ENCODE results near the gene MOB2.

The MOB2 gene

DNA sequence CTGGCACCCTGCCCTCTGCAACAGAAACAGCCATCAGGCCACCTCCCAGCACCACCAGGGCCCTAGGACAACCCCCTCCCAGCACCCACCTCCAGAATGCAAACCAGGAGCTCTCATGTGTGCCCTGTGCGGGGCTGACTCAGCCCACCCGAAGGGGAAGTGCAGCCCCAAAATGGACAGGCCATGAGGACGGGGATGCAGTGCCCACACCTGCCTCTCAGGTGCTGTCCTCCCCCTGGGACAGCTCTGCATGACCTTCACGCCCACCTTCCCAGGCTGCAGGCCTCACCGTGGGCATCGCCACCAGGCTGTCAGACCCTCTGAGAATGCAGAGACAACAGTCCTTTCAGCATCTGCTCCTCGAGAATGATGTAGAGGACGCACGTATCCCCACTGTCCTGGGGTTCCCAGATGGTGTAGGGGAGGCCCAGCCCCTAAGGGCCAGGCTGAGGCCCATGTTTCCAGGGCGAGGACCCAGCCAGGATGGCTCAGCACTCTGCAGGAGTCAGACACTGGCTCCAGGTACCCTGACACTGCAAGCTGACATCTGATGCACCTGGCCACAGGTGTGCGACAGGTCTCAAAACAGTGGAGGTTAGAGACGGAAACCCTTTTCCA, 13.5 kb downstream of the MOB2 start:
- H3K4me1 ChIP-seq (ENCODE audit: control insufficient read depth in 1 of 2, insufficient read depth in 2 of 2, low read length in 2 of 2): no peaks in the 10 kb centered on the region
- WGBS (ENCODE audit: extremely low coverage, insufficient coverage, insufficient read length): no CpG with 5 or more reads among the region's 12 CpGs

DNA sequence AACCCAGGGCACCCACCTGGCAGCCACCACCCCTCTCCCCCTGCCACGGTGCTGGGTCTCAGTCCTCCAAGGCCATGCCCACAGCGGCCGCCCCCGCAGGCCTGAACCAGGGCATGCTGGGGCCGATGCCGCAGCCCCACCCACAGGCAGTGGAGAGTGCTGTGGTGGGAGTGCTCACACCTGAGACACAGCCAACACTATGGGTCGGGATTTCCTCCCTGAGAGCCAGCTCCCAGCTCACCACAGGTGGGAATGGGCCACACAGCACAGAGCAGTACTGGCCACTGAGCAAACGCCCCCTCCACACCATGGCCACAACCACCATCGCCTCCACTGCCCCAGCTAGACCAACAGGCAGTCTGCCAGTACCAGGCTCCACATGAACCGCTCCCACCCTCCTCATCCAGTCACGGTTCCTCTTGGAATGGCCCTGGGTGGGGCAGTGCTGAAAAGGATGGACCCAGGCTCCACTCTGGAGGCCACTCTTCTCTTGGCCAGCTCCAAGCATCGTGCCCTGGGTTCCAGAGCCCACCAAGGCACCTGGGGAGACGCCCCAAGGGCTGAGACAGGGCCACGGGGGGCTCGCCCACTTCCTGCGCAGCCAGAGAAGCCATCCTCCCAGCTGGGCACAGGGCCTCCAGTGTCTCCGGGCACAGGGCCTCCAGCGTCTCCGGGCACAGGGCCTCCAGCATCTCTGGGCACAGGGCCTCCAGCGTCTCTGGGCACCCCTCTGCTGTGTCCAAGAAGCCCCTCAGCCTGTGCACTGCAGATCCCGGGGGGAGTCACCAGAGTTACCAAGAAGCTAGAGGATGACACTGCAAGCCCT, 14.2 kb downstream of the MOB2 start:
- Histone ChIP-seq H2AFZ (ENCODE audit: insufficient read depth, low read length, poor library complexity) (no peak overlapping the region), H2BK120ac (ENCODE audit: insufficient read depth, low read length, poor library complexity) (no peak overlapping the region), H3K23ac (ENCODE audit: low read length) (no peak overlapping the region), H3K4me1 (ENCODE audit: control insufficient read depth in 1 of 2, insufficient read depth in 2 of 2, low read length in 2 of 2) (no peaks in the 10 kb centered on the region), H3K9me3 (ENCODE audit: insufficient read depth, low read depth, low read length) (peaks cover 1% of the 10 kb centered on the region), H3K4me2 (ENCODE audit: low read length) (no peak overlapping the region), H4K8ac (ENCODE audit: low read depth, low read length) (no peak overlapping the region), H3K79me2 (ENCODE audit: control insufficient read depth, insufficient read depth, low read length, poor library complexity) (no peaks in the 10 kb centered on the region), H3K4ac (ENCODE audit: low read depth, low read length) (no peak overlapping the region), H4K12ac (ENCODE audit: low read depth, low read length) (no peak overlapping the region), H2BK12ac (ENCODE audit: low read length) (no peak overlapping the region), H3K14ac (ENCODE audit: low read length) (no peak overlapping the region), H3K4me3 (ENCODE audit: low read depth, low read length) (no peak overlapping the region), H2AK5ac (ENCODE audit: low read length) (no peak overlapping the region), H3K36me3 (ENCODE audit: control insufficient read depth in 1 of 2, insufficient read depth in 2 of 2, low read length in 2 of 2) (peaks cover 11 to 32% of the 10 kb centered on the region in 2 experiments), H2BK5ac (ENCODE audit: low read depth, low read length, poor library complexity) (no peak overlapping the region), H3K27ac (ENCODE audit: low read depth, low read length) (no peak overlapping the region), H3K9ac (ENCODE audit: low read length) (no peak overlapping the region), H4K91ac (ENCODE audit: low read depth, low read length) (no peak overlapping the region), H3K18ac (ENCODE audit: low read length) (no peak overlapping the region), H3K27me3 (ENCODE audit: insufficient read depth, low read length) (no peaks in the 10 kb centered on the region), H3K79me1 (ENCODE audit: low read length) (no peaks in the 10 kb centered on the region)
- WGBS (ENCODE audit: extremely low coverage, insufficient coverage, insufficient read length): no CpG with 5 or more reads among the region's 21 CpGs
- no peak for DNase-seq

More for the DNA sequence above, 13.5 kb downstream of the MOB2 start:
- H4K8ac ChIP-seq (ENCODE audit: low read depth, low read length): no peak overlapping the region
- no peak overlapping the region for H2BK5ac ChIP-seq (ENCODE audit: low read depth, low read length, poor library complexity)
- no peak overlapping the region for H3K9ac ChIP-seq (ENCODE audit: low read length)
- H2AFZ ChIP-seq (ENCODE audit: insufficient read depth, low read length, poor library complexity): no peak overlapping the region
- H2AK5ac ChIP-seq (ENCODE audit: low read length): no peak overlapping the region
- H2BK12ac ChIP-seq (ENCODE audit: low read length): no peak overlapping the region
- no peak overlapping the region for H4K91ac ChIP-seq (ENCODE audit: low read depth, low read length)
- no peak overlapping the region for H3K23ac ChIP-seq (ENCODE audit: low read length)
- no peak overlapping the region for H2BK120ac ChIP-seq (ENCODE audit: insufficient read depth, low read length, poor library complexity)
- H3K4me2 ChIP-seq (ENCODE audit: low read length): no peak overlapping the region
- H3K79me2 ChIP-seq (ENCODE audit: control insufficient read depth, insufficient read depth, low read length, poor library complexity): no peaks in the 10 kb centered on the region
- no peak overlapping the region for H3K18ac ChIP-seq (ENCODE audit: low read length)
- H3K79me1 ChIP-seq (ENCODE audit: low read length): no peaks in the 10 kb centered on the region
- DNase-seq: no peak
- H3K4ac ChIP-seq (ENCODE audit: low read depth, low read length): no peak overlapping the region
- no peak overlapping the region for H4K12ac ChIP-seq (ENCODE audit: low read depth, low read length)
- H3K9me3 ChIP-seq (ENCODE audit: insufficient read depth, low read depth, low read length): peaks cover 1% of the 10 kb centered on the region
- H3K27ac ChIP-seq (ENCODE audit: low read depth, low read length): no peak overlapping the region
- H3K36me3 ChIP-seq (ENCODE audit: control insufficient read depth in 1 of 2, insufficient read depth in 2 of 2, low read length in 2 of 2): peaks cover 13 to 37% of the 10 kb centered on the region in 2 experiments
- H3K4me3 ChIP-seq (ENCODE audit: low read depth, low read length): no peak overlapping the region
- no peak overlapping the region for H3K14ac ChIP-seq (ENCODE audit: low read length)
- H3K27me3 ChIP-seq (ENCODE audit: insufficient read depth, low read length): no peaks in the 10 kb centered on the region

DNA sequence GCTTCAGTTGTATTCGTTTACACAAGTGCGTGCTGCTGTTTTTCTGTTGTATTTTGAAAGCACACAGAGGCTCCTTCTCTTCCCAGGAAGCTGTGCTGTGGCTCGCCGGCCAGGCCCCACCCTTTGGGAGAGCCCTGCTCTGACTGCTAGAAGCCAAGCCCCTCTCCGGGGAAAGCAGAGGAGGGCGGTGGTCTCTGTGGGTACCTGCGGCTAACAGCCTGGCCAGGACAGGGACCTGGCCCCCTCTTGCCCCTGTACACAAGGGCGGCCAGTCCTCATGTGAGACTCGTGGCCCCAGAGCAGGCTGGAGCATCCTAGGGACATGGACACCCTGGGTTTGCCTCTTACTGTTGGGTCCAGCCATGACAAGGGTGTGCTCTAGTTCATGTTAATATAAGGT, 14.8 kb downstream of the MOB2 start:
- Histone ChIP-seq H3K18ac (ENCODE audit: low read length) (no peak overlapping the region), H2BK120ac (ENCODE audit: insufficient read depth, low read length, poor library complexity) (no peak overlapping the region), H2BK5ac (ENCODE audit: low read depth, low read length, poor library complexity) (no peak overlapping the region), H3K27me3 (ENCODE audit: insufficient read depth, low read length) (no peaks in the 10 kb centered on the region), H4K8ac (ENCODE audit: low read depth, low read length) (no peak overlapping the region), H3K27ac (ENCODE audit: low read depth, low read length) (no peak overlapping the region), H2BK12ac (ENCODE audit: low read length) (no peak overlapping the region), H3K79me2 (ENCODE audit: control insufficient read depth, insufficient read depth, low read length, poor library complexity) (no peaks in the 10 kb centered on the region), H3K14ac (ENCODE audit: low read length) (no peak overlapping the region), H3K4ac (ENCODE audit: low read depth, low read length) (no peak overlapping the region), H3K79me1 (ENCODE audit: low read length) (no peaks in the 10 kb centered on the region), H4K91ac (ENCODE audit: low read depth, low read length) (no peak overlapping the region), H3K9ac (ENCODE audit: low read length) (no peak overlapping the region), H4K12ac (ENCODE audit: low read depth, low read length) (no peak overlapping the region), H2AK5ac (ENCODE audit: low read length) (no peak overlapping the region), H3K36me3 (ENCODE audit: control insufficient read depth in 1 of 2, insufficient read depth in 2 of 2, low read length in 2 of 2) (peaks cover 11 to 27% of the 10 kb centered on the region in 2 experiments), H3K4me1 (ENCODE audit: control insufficient read depth in 1 of 2, insufficient read depth in 2 of 2, low read length in 2 of 2) (no peaks in the 10 kb centered on the region), H3K4me2 (ENCODE audit: low read length) (no peak overlapping the region), H3K4me3 (ENCODE audit: low read depth, low read length) (no peak overlapping the region), H3K9me3 (ENCODE audit: insufficient read depth, low read depth, low read length) (peaks cover 1% of the 10 kb centered on the region), H2AFZ (ENCODE audit: insufficient read depth, low read length, poor library complexity) (no peak overlapping the region), H3K23ac (ENCODE audit: low read length) (no peak overlapping the region)
- WGBS (ENCODE audit: extremely low coverage, insufficient coverage, insufficient read length): no CpG with 5 or more reads among the region's 9 CpGs
- no peak for DNase-seq

- no peak overlapping the region for H4K91ac ChIP-seq (ENCODE audit: low read depth, low read length)
- no peak for DNase-seq
- no peak overlapping the region for H2BK5ac ChIP-seq (ENCODE audit: low read depth, low read length, poor library complexity)
- H3K18ac ChIP-seq (ENCODE audit: low read length): no peak overlapping the region
- no peak overlapping the region for H3K4ac ChIP-seq (ENCODE audit: low read depth, low read length)
- no peak overlapping the region for H3K14ac ChIP-seq (ENCODE audit: low read length)
- peaks cover 1% of the 10 kb centered on the region for H3K9me3 ChIP-seq (ENCODE audit: insufficient read depth, low read depth, low read length)
- no peaks in the 10 kb centered on the region for H3K4me1 ChIP-seq (ENCODE audit: control insufficient read depth in 1 of 2, insufficient read depth in 2 of 2, low read length in 2 of 2)
- no peak overlapping the region for H2AK5ac ChIP-seq (ENCODE audit: low read length)
- H2BK120ac ChIP-seq (ENCODE audit: insufficient read depth, low read length, poor library complexity): no peak overlapping the region
- H4K12ac ChIP-seq (ENCODE audit: low read depth, low read length): no peak overlapping the region
- no peaks in the 10 kb centered on the region for H3K79me2 ChIP-seq (ENCODE audit: control insufficient read depth, insufficient read depth, low read length, poor library complexity)
- no peak overlapping the region for H3K23ac ChIP-seq (ENCODE audit: low read length)
- no peak overlapping the region for H3K27ac ChIP-seq (ENCODE audit: low read depth, low read length)
- H3K9ac ChIP-seq (ENCODE audit: low read length): no peak overlapping the region
- H3K79me1 ChIP-seq (ENCODE audit: low read length): no peaks in the 10 kb centered on the region
- H3K27me3 ChIP-seq (ENCODE audit: insufficient read depth, low read length): no peaks in the 10 kb centered on the region
- H4K8ac ChIP-seq (ENCODE audit: low read depth, low read length): no peak overlapping the region
- no peak overlapping the region for H3K4me2 ChIP-seq (ENCODE audit: low read length)
- WGBS (ENCODE audit: extremely low coverage, insufficient coverage, insufficient read length): no CpG with 5 or more reads among the region's 40 CpGs
- peaks cover 11 to 27% of the 10 kb centered on the region in 2 experiments for H3K36me3 ChIP-seq (ENCODE audit: control insufficient read depth in 1 of 2, insufficient read depth in 2 of 2, low read length in 2 of 2)
- no peak overlapping the region for H2AFZ ChIP-seq (ENCODE audit: insufficient read depth, low read length, poor library complexity)
- no peak overlapping the region for H3K4me3 ChIP-seq (ENCODE audit: low read depth, low read length)
- no peak overlapping the region for H2BK12ac ChIP-seq (ENCODE audit: low read length)
These were observed 15.6 kb downstream of the MOB2 start for GRCh38 chr11:1470681-1471611.
